HG02943 (cell line): Measurements from ENCODE around the gene B4GALT3.

Experiments
- ATAC-seq: cut with Tn5 transposase; IDR thresholded peaks from one replicate; pipeline ENCODE4 v1.9.1; 2021; ENCODE audit warnings: mild to moderate bottlenecking, low read depth, moderate library complexity; ENCODE audit not compliant: unreplicated experiment

B4GALT3 gene

GRCh38 chr1:161164901-161165610, 12.3 kb downstream of the B4GALT3 start:
- ATAC-seq, result no peak

DNA sequence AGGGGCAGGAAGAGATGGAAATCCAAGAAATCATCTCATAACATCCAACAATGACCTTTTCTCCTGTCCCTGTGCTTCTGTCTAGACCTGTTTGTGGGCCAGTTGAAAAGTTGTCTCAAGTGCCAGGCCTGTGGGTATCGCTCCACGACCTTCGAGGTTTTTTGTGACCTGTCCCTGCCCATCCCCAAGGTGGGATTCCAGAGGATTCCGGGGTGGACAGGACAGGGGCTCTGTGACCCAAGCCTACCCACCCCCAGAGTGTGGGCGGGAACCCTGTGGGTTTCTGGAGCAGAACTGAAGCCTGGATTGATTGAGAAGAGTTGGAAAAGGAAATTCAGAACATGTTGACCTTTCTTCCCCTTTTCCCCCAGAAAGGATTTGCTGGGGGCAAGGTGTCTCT, 13.5 kb downstream of the B4GALT3 start:
- no peak for ATAC-seq

GRCh38 chr1:161162806-161163205, 14.5 kb downstream of the B4GALT3 start:
- no peak for ATAC-seq

GRCh38 chr1:161162052-161162451, 15.3 kb downstream of the B4GALT3 start:
- ATAC-seq, result no peak

GRCh38 chr1:161161652-161162051, 15.7 kb downstream of the B4GALT3 start:
- no peak for ATAC-seq

DNA sequence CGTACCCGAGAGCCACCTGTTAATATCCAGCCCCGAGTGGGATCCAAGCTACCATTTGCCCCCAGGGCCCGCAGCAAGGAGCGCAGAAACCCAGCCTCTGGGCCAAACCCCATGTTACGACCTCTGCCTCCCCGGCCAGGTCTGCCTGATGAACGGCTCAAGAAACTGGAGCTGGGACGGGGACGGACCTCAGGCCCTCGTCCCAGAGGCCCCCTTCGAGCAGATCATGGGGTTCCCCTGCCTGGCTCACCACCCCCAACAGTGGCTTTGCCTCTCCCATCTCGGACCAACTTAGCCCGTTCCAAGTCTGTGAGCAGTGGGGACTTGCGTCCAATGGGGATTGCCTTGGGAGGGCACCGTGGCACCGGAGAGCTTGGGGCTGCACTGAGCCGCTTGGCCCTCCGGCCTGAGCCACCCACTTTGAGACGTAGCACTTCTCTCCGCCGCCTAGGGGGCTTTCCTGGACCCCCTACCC, 16.6 kb downstream of the B4GALT3 start:
- ATAC-seq, result no peak

GRCh38 chr1:161159913-161160243, 17.4 kb downstream of the B4GALT3 start:
- ATAC-seq, result no peak

GRCh38 chr1:161159087-161159912, 18.0 kb downstream of the B4GALT3 start, which contains the start of gene USP21:
Gene USP21 (plus strand): TSS chr1:161159500. CDS start chr1:161160641, 1,141 bp downstream.
- peak; percentile 83 for ATAC-seq

DNA sequence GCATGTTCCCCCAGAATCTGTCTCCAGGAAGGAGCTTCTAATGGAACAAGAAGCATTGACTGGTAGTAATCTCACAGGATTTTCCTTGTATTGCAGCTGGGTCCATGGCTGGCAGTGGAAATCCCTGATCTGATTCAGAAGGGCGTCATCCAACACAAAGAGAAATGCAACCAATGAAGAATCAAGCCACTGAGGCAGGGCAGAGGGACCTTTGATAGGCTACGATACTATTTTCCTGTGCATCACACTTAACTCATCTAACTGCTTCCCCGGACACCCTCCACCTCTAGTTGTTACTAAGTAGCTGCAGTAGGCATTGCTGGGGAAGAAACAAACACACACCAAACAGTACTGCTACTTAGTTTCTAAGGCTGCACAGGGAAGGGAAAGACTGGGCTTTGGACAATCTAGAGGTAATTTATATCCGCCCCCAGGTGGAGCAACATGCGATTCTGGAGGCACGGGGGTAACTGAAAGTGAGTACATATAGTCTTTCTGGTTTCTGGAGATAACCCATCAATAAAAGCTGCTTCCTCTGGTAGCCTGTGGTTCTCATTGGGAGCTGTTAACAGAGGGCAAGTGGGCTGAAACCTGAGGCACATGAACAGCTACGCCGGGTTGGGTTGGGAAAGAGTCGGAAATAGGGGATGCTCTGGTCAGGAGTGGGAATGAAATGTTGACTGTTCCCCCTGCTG, 18.8 kb downstream of the B4GALT3 start:
- peak; percentile 23 for ATAC-seq

DNA sequence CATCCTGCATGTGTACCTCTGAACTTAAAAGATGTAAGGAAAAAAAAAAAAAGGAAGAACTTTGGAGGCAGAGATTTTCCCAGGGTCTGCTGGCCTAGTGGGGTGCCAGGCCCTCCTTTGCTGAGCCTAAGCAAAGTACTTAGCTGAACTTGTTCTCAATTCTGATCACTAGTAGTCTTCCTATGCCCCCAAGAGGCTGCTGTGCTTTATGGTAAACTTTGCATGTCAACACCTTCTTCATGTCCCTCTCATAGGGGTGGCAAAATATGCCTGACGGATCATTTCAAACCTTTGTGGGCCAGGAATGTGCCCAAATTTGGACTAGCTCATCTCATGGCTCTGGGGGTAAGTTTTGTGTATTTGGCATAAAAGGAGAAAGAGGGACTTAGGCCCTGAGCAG, 19.4 kb downstream of the B4GALT3 start:
- no peak for ATAC-seq

- peak; percentile 79 for ATAC-seq
These were observed 23.5 kb downstream of the B4GALT3 start, which contains the start of gene UFC1 for GRCh38 chr1:161153682-161154337. Gene UFC1 (plus strand): TSS chr1:161153978. CDS start chr1:161153998, 20 bp downstream.

DNA sequence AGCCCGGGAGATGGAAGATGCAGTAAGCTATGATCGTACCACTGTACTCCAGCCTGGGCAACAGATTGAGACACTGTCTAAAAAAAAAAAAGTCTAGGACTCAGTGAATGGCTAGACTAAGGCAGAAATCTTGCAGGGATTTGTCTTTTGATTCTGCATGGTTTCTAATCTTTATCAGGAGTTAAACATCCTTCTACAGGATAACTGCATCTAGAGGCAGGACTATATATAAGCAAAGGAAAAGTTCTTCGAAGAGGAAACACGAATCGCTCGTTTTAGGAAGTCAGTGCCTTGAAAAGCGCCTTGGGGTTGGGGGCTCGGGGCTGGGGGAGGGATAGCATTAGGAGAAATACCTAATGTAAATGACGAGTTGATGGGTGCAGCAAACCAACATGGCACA, 24.1 kb downstream of the B4GALT3 start:
- no peak for ATAC-seq

DNA sequence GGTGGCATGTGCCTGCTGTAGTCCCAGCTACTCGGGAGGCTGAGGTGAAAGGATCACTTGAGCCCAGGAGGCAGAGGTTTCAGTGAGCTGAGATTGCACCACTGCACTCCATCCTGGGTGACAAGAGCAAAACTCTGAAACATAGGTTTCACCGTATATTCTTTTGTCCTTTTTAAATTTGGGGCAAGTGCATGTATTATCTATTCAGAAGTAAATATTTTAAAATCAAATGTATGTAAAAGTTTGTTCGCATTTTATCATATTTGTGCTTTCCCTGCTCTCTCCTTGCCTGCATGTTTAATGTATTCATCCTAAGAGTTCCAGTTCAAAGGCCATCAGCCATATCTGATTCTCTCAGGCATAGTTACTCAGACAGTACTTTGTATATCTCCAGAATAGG, 31.5 kb downstream of the B4GALT3 start:
- no peak for ATAC-seq

GRCh38 chr1:161140755-161141400, 36.4 kb downstream of the B4GALT3 start:
- ATAC-seq, result no peak

- ATAC-seq, result no peak
These were observed 37.5 kb downstream of the B4GALT3 start for GRCh38 chr1:161139766-161140165.

DNA sequence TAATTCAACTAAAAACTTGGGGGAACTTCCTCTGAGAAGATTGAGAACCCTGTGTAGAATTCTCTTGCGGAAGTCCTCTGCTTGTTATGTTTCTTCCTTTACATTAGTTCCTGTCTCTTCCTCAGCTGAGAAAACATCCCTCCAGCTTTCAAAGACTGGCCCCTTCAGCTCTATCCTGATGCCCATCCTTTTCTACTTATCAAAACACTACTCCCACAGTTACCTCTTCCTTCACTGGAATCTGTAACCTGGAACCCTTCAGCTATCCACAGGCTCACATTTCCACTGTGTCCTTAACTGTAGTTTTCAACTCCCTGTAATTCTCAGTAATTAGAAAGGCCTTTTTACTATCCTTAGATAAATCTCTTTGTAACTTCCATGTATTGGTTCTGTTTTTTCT, 38.9 kb downstream of the B4GALT3 start:
- no peak for ATAC-seq

GRCh38 chr1:161137881-161138280, 39.4 kb downstream of the B4GALT3 start:
- no peak for ATAC-seq

- ATAC-seq, result no peak
These were observed 44.0 kb downstream of the B4GALT3 start for GRCh38 chr1:161133220-161133740.

DNA sequence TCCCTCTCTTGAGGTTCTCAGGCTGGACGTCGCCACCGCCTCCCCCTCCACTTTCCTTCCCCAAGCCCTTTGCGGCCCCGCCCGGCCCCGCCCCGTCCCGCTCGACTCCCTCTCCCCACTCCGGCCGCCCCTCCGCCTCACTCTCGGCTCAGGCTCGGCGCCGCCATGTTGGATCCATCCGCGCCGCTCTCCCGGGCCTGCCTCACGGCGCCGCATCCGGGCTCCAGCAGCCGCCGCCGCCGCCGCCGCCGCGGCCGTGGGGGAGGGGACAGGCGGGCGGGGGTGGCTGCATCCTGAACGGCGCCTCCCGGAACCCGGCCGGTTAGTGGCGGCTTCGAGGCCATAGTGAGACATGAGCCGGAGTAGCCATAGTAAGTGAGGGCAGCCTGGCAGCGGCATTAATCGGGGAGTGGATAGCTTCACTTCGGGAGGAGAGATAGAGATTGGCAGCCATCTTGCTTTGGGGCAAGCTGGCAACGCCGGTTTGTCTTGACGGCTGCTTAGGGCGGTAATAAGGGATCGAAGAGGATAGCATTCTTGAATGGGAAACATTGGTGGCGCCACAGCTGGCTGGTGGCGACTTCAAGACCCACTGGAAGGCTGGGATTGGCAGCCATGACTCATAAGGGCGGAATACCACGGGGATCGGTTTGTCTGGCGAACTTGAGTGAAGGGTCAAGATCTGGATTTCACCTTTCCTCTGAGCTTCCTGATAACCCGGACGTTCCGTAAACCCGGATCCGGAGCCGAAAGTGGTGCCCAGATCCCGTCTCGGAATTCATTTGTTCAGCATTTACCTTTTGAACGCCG, 44.7 kb downstream of the B4GALT3 start, which contains the start of gene DEDD:
Gene DEDD, minus strand, starts transcription at position 258 of the 810 bp plus-strand sequence. CDS start 8,205 bp downstream, outside the sequence.
- peak; percentile 92 for ATAC-seq
